Fibroblast of skin of right biceps (primary cell): Measurements from ENCODE around the gene FAM184B.
"Not testable (repeated sequence)": the region's sequence is repeated elsewhere in the genome, so short reads cannot be mapped to it uniquely, and the experiment has no call there.

Experiments used
- DNase-seq: peaks from one replicate; pipeline ENCODE4 v3.0.0-alpha.2; 2013

FAM184B gene

DNA sequence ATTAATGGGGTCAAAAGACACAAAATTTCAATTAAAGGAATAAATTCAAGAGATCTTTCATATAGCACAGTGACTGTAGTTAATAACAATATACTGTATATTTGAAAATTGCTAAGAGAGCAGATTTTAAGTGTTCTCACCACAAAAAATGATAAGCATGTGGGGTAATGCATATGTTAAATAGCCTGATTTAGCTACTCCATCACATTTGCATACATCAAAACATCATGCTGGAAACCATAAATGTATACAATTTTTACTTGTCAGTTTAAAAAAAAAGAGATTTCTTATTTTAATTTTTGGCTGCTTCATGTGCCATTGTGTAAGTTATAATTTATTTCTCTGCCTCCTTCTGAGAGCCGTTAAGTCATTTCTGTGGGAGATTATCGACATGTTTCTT, 65.9 kb downstream of the FAM184B start:
- no peak for DNase-seq

DNA sequence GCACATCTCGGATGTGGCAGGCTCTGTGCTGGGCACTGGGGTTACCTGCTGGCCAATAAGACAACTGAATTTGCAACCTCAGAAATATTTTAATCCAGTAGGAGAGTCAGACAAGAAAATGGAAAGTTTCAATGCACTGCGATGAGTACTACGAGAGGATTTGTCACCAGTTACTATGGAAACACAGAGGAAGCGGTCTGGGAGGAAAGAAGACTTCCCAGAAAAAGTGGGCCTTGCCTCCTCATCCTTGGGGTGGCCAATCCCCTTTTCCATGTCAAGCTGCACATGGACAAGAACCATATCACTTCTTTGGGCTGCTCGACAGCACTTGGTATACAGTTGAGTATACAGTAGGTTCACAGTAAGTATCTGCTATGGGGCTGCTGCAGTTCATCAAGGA, 67.6 kb downstream of the FAM184B start:
- DNase-seq: no peak

DNA sequence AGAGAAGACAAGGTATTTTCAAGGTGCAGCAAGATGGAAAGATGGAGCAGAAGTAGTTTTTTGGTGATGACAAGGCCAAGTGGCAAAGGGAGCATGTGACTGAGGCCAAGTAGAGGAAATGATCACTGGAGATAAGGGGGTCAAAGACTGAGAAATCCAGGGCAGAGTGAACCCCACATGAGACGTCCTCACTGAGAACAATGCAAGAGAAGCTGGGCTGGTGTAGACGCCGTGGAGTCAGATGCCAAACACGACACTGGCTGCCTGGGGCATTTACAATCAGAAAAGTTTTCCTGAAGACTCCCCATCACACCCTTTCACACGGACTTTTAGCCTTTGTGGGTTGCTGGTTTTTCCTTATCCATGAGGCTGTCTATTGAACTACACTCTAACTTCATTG, 69.3 kb downstream of the FAM184B start:
- DNase-seq: no peak

DNA sequence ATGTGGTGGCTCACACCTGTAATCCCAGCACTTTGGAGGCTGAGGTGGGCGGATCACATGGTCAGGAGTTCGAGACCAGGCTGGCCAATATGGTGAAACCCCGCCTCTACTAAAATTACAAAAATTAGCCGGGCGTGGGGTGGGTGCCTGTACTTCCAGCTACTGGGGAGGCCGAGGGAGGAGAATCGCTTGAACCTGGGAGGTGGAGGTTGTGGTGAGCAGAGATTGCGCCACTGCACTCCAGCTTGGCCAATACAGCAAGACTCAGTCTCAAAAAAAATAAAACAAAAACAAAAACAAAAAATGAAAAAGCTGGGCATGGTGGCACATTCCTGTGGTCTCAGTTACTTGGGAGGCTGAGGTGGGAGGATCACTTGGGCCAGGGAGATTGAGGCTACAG, 70.2 kb downstream of the FAM184B start:
- DNase-seq: not testable (repeated sequence)

DNA sequence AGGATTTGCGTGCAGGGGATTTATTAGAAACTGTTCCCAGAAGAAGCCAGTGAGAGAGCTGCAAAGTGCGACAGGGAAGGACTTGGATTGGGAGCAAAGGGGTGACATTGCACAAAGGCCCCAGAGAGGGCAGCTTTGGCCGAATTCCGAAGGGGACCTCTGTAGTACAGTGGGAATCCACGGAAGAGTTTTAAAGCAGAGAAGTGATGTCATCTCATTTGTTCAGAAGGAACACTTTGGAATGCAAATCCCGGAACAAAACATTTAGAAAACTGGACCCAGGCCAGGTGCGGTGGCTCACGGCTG, 71.7 kb downstream of the FAM184B start:
- no peak for DNase-seq

DNA sequence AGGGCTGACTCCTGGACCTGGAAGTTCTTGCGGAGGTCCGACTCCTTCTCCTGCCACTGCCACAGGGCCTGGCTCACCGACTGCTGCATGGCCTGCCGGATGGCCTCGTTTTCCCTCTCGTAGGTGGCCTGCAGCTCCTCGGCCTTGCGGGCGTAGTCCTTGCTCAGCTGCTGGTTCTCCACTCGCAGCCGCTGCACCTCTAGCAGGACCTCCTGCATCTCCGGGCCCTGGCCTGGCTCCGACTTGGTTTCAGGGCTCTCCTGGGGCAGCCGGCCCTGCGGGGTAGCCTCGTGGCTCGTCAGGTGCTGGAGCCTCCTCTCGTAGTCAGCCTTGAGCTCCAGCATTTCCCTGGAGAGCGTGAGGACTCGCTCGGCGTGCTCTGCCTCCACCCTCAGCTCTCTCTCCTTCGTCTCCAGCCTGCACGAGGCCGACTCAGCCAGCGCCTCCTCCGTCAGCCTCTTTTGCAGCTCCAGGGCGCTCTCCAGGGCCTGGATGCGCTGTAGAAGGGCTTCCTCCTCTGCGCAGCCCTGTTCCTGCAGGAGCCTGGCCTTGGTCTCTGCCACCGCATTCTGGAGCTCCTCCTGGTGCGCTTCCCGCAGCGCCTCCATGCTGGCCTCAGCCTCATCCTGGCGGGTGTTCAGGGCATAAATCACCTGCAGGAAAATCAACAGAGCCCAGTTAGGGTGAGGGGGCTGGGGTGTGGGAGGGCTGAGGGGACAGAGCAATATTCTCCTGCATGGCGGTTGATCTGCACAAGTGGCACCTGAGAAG, 72.2 kb downstream of the FAM184B start:
- DNase-seq: no peak

DNA sequence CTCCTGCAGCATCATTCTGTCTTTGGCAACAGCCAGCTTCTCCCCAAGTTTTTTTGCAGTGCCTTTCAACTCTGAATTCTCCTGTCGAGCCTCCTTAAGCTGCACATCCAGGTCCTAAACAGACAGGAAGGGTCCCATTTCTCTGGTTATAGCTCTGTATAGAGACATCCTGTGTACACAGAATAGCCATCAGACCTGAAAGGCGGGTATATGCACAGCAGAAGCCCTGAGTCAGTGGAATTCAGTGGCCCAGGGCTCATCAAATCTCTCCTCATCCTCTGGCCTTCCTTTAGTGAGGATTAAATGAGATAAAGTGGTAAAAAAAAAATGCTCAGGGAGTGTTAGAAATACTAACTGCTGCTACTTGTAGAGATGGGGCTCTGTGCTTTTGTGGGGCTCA, 73.8 kb downstream of the FAM184B start:
- no peak for DNase-seq

DNA sequence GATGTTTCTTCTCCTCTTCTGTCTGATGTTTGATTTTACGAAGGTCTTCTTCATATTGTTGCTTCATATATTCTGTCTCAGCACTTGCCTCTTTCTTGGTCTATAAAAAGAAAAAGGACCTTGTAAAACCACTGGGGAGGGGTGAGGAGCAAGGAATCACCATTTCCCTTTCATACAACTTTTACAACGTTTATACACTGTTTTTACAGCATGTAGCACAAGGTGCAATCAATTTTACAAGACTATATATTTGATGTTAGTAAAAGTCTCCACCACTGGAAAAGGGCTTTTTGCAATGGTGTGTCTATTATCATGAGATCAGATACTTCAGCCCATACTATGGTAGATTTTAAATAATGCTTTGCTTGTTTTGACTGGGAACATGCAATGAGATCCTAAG, 76.3 kb downstream of the FAM184B start:
- no peak for DNase-seq

DNA sequence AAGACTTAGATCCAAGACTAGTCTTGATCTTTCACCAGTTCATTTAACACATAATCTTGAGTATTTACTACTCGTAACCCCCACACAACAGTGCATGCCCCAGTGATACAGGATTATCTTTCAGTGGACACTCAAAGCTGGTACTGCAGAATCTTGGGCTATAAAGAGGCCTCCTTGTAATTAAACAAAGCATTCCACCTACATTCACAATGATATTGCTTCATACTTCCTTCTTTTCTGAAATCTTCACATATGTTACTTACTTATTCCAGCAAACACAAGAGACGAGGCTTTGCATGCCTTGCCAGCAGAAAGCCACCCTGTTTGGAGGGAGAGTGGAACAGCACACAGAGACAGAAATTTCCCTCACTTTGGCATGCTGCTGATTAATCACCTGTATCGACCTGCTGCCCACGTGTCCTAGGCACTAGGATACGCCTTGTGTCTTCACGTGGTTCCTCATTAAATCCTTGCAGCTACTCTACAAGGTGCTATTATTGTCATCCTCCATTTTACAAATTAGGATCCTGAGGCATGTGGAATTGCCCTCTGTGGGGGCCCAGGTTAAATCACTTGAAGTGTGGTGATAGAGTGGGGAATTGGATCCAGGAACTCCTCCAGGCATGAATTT, 77.3 kb downstream of the FAM184B start:
- no peak for DNase-seq

DNA sequence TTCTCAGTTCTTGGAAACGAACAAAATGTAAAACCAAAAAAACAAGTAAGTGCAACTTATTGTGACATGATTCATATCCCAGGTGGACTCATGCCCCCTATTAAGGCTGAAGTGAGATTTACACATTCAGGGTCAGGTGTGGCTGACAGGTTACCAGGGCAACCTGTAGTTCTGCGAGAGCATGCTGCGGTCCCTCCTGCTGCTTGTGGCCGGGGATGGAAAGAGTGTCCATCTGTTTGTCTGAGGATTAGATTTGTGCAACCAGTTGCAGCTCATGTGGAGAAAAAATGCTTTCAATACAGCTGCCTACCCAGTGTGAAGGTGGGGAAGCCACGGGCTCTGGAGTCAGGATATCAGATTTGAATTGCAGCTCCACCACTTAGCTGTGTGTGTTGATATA, 78.8 kb downstream of the FAM184B start:
- no peak for DNase-seq

DNA sequence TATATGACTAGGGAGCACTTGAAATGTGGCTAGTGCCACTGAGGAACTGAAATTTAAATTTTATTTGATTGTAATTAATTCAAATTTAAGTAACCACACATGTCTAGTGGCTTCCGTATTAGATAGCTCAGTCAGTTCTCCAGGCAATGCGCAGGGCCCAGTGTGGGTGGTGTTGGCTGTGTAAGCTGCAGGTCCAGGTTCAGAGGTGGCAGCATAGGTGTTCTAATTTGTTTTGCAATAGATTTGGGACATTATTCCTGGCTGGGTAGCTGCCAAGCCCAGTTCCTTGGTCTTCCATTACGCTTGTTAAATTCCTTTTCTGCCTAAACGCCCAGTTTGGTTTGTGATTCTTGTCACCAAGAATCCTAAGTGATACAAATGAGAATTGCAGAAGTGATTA, 79.5 kb downstream of the FAM184B start:
- no peak for DNase-seq

DNA sequence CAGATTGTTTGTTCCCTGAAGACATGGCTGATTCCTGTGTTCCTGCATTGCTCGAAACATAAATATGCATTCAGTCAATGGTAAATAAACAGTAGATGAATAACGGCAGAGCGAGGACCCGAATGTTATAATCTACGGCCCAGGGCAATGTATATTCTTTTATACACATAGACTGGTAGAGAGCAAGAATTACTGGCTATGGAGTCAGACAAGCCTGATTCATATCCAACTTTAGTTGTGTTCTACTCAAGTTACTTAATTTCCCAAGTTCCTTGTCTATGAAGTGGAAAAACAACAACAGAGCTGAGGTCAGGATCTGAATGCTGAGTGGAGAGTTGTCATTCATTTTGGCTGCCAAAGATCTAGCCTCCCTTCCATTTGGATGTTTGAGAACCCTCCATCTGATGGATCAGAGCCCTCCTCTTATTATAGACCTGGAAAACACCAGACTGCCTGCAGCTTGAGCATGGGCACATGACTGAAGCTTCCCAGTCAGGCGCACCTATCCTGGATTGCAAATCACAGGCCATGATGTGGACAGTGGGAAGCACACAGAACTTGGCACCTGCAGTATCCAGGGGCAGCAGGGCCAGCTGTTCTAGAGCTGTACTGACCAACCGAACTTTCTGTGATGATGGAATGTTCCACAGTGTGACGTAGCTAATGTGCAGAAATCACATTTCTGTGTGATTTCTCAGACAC, 80.1 kb downstream of the FAM184B start:
- no peak for DNase-seq

DNA sequence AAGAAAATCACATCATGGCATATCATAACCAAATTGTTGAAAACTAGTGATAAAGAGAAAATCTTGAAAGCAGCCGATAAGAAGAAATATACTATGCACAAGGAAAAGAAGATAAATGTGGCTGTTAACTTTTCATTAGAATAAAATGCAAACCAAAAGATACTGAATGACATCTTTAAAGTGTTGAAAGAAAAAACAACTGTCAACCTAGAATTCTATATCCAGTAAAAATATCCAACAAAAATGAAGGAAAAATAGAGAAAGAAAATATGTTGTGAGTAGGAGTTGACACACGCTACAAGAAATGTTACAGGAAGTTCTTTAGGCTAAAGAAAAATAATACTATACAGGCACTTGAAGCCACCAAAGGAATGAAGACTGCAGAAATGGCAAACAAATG, 82.0 kb downstream of the FAM184B start:
- DNase-seq: no peak

DNA sequence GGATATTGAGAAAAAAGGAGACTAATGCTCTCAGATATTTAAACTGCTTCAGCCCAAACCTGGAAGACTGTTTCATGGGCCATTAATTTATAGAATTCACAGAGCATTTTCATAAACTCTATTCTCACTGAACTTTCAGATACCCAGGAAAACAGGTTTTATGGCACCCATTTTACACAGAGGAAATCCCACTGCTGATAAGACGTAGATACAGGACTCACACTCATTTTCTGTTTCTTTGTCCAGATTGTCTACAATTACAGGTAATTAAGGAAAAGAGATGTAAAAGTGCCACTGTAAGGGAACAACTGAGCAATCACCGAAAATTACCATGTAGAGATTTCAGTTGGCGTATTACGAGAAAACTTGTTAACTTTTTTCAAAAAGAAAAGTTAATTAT, 83.3 kb downstream of the FAM184B start:
- DNase-seq: no peak

DNA sequence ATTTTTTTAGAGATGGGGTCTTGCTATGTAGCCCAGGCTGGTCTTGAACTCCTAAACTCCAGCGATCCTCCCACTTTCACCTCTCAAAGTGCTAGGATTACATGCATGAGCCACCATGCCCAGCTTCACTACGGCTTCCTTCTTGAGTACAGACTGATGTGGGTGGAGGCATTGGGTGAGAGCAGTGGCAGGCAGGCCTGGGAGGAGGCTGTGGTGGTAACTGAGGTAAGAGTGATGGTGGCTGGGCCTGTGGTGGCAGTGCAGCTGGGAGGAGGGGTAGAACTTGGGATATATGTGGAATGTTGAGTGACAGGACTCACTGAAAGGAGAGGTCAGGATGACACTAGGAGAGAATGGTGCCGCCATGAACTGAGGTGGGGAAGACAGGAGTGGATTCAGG, 86.1 kb downstream of the FAM184B start:
- DNase-seq: no peak

DNA sequence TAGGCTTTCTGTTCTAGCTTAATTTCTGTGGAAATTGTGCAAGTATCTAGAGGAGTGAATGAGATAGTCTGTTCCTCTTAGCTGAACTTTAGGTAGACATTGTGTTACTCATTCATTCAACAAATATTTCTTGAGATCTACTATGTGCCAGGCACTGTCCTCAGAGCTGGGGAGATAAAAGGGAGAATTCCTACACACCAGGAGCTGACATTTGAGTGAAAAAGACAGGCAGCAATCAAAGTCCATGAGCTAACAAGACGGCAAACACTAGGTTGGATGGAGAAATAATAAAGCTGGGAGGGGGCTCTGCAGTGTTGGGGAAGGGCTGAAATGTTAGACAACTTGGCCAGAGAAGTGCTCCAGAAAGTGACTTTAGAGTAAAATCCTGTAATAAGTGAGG, 86.9 kb downstream of the FAM184B start:
- no peak for DNase-seq

DNA sequence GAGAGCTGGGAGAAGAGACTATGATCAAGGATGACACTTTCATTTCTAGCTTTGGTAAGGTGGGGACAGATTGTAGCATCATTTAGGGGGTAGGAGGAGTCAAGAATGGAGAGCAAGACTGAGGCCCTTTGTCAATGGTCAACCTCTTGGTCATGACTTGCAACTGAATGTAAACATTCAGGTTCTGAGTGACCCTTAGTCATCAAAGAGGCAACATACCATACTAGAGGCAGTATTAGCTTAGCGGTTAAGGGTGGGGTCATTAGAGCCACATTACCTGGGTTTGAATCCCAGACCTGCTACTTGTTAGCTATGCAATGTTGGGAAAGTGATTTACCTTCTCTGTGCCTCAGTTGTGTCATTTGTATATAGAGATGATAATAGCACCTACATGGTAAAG, 90.5 kb downstream of the FAM184B start:
- no peak for DNase-seq

DNA sequence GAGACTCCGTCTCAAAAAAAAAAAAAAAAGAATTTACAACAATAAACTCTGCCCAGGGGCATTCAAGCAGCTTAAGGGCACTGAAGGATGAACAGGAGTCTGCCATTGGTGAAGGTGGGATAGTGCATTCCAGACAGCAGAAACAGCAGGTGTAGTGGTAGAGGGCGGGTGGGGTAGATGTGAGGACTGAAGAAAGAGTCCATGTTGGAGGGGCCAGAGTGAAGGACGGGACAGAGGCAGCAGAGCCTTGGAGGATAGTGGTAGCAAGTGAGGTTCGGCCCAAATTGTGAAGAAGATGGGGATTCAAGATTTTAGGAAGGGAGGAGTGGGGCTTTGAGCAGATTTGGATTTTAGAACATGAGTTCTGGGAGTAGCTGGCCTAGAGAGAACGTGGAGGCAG, 91.3 kb downstream of the FAM184B start:
- DNase-seq: no peak

DNA sequence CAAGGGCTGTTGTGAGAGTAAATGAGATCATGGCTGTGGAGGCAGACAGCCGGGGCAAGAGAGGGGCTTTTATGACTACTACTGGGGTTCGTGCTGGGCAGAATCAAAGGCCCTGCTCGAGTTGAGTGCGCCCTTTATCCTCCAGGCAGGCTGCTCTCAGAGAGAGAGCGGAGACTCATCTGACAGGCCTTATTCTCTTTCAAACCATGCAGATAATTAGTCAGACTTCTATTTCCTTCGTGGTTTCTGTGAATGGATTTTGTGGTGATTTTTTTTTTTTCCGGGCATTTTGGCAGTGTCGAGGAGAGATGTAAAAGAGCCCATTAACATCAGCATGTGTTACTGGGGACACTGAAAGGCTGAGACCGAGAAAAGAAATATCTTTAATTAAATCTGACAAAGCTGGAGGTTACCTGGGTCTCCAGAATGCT, 93.4 kb downstream of the FAM184B start:
- DNase-seq: peak; percentile 30

DNA sequence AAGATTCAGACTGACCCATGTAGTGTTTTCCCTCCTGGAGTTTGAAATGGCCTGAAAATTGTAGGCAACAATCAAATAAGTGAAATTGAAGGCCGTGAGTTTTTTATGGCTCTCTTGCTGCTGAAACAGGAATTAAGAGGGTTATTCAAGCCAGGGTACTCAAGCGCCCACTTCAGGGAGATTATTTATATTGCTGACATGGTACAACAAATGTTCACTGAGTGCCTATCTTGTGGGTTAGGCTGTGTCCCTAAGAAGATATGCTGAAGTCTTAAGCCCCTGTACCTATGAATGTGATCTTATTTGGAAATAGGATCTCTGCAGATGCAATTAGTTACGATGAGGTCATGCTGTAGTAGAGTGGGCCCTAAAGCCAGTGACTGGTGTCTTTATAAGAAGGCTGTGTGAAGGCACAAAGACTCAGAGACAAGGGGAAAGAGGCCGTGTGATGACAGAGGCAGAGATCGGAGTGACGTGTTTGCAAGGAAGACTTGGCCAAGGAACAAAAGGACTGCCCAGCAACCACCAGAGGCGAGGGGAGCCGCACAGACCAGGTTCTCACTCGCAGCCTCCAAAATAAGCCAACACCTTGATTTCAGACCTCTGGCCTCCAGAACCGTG, 94.1 kb downstream of the FAM184B start:
- DNase-seq: no peak

DNA sequence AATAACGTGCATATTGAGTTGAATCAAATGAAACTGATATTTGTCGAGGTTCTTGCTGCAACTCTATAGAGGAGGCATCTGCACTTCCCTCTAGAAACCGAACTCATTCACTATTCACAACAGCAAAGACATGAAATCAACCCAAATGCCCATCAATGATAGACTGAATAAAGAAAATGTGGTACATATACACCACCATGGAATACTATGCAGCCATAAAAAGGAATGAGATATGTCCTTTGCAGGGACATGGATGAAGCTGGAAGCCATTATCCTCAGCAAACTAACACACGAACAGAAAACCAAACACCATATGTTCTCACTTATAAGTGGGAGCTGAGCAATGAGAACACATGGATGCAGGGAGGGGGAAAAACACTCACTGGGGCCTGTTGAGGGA, 96.8 kb downstream of the FAM184B start:
- DNase-seq: not testable (repeated sequence)

DNA sequence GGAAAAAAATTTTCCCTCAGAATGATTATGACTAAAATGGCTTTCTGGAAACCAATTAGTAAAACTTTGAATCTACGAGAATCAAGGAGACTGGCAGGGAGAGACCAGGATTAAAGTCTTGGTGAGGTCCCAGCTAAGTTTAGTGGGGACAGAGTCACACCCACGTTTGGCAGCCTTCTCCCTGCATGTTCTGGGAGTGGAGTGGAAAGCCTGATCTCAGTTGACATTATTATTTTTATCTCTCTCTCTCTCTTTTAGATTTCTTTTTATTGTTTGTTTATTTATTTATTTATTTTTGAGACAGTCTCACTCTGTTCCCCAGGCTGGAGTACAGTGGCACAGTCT, 99.2 kb downstream of the FAM184B start:
- DNase-seq: no peak

DNA sequence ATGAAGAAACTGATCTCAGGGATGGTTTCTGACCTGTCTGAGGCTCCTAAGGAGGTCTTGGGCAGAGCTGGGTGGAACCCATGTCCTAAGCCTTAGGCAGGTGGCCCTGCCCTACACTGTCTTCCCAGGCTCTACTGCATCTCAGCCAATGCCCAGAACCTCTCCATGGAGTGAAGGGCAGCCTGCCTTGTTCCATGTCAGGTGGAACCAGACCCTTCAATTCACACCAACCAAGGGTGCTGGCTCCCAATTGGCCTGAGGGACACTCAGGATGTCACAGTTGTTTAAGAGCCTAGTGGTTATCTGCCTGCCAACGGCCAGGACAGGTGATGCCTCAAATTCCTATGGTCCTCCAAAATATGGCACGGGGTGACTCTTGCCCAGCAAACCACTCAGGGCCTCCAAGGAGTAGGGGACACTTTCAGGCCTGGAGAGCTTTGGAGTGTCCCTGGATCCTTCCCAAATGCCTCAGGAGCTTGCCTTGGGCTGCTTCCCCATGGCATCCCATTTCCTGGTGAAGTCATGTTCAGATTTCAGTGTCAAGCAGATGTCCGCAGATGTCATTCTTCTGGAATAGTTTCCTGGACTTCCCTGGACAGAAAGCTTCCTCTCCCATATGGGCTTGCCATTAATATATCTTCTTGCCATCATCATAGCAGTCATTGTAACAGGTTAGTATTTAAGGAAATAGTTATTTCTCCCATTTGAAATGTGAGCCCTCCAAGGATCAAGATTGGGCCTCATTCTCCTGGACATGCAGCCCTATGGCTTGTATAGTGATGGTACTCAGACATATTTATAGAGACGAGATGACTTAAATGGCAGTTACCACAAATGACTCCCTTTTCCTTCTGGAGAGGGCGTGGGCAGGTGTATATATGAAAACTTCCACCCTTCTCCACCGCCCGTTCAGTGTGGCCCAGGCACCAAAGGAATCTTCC, 99.9 kb downstream of the FAM184B start:
- no peak for DNase-seq
